NCI-H1694 treated with DMSO at 0.1 percent for 48 hours (cell line): Measurements from ENCODE around the gene MACROD2.
"Not testable (repeated sequence)": the region's sequence is repeated elsewhere in the genome, so short reads cannot be mapped to it uniquely, and the experiment has no call there.

Source experiments
- DNase-seq: peaks from one replicate; lab custom pipeline; 2025; lab: John Stamatoyannopoulos, UW

Gene MACROD2

GRCh38 chr20:14410869-14411555 lies 415.7 kb downstream of the MACROD2 start:
- DNase-seq, result no peak

DNA sequence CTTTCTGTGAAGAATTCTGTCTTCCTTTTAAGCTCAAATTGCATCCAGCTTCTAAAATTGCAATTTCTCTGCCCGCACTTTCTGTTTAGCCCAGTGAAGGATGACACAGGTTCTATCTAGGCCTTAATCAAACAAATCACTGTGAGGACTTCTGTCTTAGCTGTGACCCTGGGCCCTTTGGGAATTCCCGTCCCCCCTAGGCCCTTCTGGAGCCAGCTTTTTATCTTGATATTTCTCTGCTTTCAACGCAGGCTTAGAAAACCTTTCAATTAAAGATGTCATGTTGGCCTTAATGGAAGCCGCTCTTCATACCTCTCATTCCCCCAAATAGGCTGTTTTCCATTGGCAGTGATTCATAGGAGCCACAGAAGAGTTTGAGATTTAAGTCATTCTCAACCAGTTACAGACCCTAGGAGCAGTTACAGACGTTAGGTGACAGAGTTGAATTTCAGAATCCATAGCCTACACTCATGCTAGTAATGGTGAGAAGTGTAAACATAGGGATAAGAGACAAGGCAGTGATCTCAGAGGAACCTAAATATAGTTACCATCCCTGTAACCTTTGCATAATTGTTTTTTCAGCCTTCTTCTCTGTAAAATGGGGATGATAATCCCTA lies 416.9 kb downstream of the MACROD2 start:
- DNase-seq, result no peak

DNA sequence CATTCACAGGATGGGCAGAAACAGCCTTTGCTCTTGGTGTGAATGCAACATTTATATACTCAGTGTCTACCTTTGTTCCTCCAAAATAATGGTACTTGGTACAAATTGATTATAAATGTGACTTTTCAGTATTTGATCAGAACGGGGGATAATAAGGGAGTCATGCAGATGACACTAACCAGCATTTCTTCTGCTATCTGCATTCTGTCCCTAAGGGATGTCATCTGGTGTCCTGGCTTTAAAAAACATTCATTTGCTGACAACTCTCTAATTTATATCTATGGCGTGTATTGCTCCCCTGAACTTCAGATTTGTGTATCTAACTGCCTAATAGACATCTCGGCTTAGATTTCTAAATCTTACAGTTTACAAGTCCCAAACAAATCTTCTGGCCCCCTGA lies 418.5 kb downstream of the MACROD2 start:
- DNase-seq, result no peak

DNA sequence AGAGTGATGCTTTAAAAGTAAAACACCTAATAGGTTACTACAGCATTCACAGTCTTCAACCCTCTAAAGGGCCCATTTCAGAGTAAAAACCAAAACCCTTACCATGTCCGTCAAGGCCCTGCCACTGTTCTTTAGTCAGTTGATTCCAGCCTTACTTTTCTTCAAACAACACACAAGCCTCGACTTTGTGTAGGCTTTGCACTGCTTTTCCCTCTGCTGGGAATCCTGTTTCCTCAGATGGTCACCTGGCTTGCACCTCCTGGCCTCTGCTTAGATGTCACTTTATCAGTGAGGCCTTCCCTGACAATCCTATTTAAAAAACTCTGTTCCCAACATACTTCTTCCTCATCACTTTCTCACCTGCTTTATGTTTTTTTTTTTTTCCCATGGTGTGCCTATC lies 419.2 kb downstream of the MACROD2 start:
- DNase-seq, result no peak

DNA sequence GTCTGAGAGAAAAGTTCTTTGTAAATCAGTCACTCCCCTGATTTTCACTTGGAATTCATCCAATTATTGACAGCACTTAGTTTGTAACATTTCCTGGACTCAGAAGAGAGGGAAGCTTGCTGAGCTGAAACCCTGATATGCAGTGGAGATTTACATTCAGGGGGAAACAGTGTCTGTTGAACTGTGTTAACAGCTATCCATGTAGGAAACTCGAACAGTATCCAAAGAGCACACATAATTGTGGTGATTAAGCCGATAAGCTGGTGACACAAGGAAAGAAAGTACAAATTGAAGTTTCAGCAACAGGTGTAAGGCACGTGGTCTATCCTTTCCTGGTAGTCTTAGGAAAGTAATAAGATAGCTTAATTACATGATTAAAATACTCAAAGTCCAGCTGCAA lies 420.2 kb downstream of the MACROD2 start:
- DNase-seq, result no peak

DNA sequence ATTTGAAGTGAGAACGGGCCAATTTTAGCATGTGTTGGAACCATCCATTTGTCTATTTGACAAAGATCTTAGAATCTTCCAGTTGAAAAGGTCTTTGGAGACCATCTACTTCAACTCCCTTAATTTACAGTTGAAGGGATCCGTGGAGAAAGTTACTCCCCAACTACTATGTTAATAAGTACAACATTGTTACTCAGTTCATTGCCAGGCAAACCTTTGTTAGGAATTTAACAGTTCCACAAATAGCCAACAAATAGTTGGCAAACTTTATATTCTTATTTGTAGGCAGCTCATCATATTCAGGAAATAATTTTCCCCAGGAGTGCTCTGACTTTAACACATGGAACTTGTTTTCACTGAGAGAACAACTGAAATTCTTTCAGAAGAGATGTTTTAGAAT lies 423.1 kb downstream of the MACROD2 start:
- DNase-seq, result no peak

GRCh38 chr20:14422892-14423291 lies 427.6 kb downstream of the MACROD2 start:
- DNase-seq, result no peak

DNA sequence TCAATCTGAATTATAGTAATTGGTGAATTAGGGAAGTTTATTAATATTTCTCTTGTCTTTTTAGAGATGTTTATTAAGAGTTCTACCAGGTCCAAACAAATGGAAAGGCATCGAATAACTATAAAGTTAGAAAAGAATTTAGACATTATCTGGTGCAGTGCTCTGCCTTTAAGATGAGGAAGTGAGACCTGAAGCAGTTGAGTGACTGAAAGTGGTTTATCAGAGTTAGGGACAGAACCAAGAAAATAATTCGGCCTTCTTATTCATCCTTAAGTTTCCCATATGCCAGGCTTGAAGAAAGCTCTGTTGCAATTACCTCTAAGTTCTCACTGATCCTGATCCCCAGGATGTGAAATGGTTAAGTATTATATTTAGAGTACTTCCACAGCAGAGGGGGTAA lies 436.3 kb downstream of the MACROD2 start:
- DNase-seq, result no peak

- DNase-seq, result no peak
These were observed 436.8 kb downstream of the MACROD2 start for GRCh38 chr20:14432085-14432484.

DNA sequence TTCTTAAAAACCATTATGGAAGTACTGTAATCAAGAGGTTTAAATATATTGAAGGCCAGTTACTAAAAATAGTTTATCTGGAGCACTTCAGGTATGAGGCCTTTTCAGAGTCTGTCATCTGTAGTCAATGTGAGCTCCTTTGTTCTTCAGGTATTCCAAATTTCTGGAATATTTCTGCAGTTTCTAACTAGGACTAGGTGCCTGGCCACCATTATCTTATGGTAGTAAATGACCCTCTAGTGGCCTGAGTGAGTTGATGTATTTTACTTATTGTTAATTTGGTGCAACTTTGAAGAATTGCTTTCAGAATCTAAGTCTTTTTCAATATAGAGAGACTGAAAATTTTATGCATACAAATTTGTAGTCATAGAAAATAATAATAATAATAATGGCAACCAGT lies 437.3 kb downstream of the MACROD2 start:
- no peak for DNase-seq

- no peak for DNase-seq
These were observed 439.2 kb downstream of the MACROD2 start for GRCh38 chr20:14434384-14435136.

DNA sequence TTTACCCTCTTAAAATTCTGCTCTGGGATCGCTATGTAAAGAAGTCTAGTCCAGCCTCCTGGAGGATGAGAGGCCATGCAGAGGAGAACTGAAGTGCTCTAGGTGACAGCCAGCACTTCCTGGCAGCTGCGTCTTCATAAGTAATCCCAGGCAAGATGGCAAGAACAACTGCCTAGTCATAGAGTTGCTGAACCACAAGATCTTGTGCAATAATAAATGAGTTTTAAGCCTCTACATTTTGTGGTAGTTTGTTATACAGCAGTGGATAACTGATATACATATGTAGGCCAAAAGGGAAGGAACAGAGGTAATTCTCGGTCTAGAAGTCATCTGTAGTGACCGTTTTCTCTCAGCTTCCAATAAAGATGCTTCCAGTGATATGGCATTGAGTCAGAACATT lies 445.9 kb downstream of the MACROD2 start:
- DNase-seq, result no peak

DNA sequence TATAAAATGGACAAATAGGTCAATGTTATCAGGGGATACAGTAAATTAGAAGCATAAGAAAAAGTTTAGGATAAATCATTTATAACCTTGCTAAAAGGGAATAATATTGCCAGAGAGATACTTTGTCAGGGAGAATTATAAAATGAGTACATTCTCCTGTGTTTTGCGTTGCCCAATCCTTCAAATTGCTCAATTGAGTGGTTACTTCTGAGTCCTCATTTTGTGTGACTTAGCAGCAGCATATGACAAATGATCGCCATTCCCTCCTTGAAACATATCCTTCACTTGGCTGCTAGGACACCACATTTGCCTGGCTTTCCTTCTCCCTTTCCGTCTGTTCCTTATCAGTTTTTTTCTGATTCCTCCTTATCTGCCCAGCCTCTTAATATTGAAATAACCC lies 448.8 kb downstream of the MACROD2 start:
- no peak for DNase-seq

GRCh38 chr20:14445310-14445709 lies 450.0 kb downstream of the MACROD2 start:
- no peak for DNase-seq

DNA sequence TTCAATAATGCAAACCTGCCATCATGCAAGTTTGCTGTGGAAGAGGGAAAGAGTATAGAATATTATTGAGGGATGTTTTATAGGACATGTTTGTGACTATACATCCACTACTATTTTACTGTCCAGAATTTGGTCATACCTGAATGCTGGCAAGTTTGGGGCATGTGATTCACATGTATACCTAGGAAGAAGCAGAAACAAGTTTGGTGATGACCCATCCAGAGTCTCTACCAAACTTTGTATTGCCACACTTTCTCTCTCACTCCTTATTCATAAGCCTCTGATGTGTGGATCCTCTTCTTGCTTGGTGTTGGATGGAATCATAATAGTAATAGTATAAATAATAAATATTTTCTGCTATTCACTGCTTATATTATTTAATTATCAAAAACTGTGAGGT lies 450.6 kb downstream of the MACROD2 start:
- DNase-seq, result no peak

- no peak for DNase-seq
These were observed 451.1 kb downstream of the MACROD2 start for GRCh38 chr20:14446446-14446845.

- no peak for DNase-seq
These were observed 454.0 kb downstream of the MACROD2 start for GRCh38 chr20:14449323-14449722.

DNA sequence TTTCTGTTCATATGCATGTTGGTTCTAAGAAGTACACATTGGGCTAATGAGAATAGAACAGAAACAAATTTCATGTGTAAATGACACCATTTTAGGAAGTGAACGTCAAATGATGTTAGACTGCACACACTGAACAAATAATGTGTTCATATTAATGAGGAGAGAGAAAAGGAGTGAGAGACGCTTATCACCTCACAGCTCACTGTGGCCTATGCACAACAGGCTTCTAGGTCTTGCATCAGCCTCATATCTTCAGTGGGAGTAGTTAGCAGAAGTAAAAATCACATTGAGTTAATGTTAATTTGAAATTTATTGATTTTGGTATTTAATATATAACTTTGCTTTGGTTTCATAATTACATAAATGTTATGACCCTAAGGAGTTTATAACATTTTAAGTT lies 454.9 kb downstream of the MACROD2 start:
- DNase-seq, result no peak

DNA sequence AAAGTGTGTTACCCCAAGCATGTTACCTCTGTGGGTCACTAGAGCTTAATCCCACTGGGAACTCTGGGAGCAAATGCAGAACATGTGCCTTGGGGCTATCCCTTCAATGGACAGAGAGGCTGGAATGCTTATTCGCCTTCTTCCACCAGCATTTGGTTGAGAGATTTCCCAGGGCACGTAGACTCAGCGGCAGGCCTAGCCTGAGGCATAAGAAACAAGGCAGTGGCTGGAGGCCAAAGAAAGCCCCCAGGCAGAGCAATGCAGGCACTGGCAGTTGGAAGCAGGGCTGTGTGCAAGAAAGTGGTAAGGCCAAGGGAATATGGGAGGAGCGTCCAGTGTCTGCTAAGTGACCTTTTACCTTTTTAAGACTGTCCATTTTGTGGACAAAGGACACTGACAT lies 456.1 kb downstream of the MACROD2 start:
- no peak for DNase-seq

DNA sequence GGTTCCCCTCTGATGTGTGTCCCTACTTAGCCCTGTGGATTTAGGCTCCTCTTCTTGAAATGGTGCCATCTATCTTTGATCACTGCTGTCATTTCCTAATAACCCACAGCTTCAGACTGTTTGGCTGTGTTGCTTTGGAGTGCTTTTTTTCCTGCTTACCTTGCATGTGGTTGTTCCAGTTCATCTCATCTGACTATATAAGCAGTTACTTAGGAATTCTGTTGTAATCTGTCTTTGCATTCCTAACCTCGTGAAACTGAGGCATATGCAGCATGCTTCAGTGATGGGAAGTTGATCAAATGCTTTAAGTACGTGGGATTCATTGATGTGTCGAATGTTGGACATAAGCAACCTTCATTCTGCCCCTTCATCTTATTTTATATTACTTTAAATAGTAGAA lies 457.9 kb downstream of the MACROD2 start:
- no peak for DNase-seq

DNA sequence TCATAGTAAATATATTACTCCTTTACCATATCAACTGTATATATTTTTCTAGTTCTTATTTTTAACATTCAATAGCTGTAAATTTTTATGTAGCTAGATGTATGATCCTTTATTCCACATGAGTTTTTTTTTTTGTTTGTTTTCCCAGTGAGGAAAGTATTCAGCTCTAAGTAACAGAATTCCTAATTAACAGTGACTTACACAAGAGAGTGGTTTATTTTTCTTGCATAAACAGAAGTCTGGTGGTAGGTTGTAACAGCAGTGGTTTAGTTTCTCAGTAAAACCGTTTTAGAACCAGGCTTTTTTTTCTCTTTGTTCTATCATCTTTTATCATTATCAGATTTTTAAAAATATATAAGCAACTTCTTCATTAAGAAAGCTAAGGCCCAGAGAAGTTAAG lies 459.0 kb downstream of the MACROD2 start:
- DNase-seq, result no peak

GRCh38 chr20:14467104-14467827 lies 471.9 kb downstream of the MACROD2 start:
- DNase-seq, result not testable (repeated sequence)
